ENCODE results near the gene PBOV1. TPM values are rescaled to one million over a fixed set of nuclear protein-coding genes. Genes with fewer than 3 reads are reported as not detected.

PBOV1 gene
- total and polyA plus RNA-seq, 2 experiments from 2014 or later = not detected

GRCh38 chr6:138250513-138251247 is 32.4 kb upstream of the PBOV1 start:
- 65% methylated on average over 16 of the region's 16 CpGs for WGBS (ENCODE audit: low lambda C conversion rate, missing lambda C conversion rate)
- TF ChIP-seq EZH2 (IDR thresholded peaks at IDR 0.05; ENCODE audit: borderline replicate concordance) (no peak), EZH2phosphoT487 (IDR thresholded peaks at IDR 0.05; ENCODE audit: low read depth, severe bottlenecking, unreplicated experiment) (no peak)
- TF ChIP-seq, protein P1, sequence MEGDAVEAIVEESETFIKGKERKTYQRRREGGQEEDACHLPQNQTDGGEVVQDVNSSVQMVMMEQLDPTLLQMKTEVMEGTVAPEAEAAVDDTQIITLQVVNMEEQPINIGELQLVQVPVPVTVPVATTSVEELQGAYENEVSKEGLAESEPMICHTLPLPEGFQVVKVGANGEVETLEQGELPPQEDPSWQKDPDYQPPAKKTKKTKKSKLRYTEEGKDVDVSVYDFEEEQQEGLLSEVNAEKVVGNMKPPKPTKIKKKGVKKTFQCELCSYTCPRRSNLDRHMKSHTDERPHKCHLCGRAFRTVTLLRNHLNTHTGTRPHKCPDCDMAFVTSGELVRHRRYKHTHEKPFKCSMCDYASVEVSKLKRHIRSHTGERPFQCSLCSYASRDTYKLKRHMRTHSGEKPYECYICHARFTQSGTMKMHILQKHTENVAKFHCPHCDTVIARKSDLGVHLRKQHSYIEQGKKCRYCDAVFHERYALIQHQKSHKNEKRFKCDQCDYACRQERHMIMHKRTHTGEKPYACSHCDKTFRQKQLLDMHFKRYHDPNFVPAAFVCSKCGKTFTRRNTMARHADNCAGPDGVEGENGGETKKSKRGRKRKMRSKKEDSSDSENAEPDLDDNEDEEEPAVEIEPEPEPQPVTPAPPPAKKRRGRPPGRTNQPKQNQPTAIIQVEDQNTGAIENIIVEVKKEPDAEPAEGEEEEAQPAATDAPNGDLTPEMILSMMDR (IDR thresholded peaks at IDR 0.05; ENCODE audit: poor library complexity) = no peak
- H3K27me3 ChIP-seq = no peaks in the 10 kb centered on the region
- H3K4me3 ChIP-seq = no peak overlapping the region
- peak; percentile 71 for DNase-seq (ENCODE audit: low spot score)
- peak overlapping the region; percentile 82 for H3K27ac ChIP-seq
- H3K36me3 ChIP-seq (replicated peaks; ENCODE audit: insufficient read depth, low read depth) = no peaks in the 10 kb centered on the region
- no peaks in the 10 kb centered on the region for H3K9me2 ChIP-seq (replicated peaks; ENCODE audit: insufficient read depth)
- H3K9me3 ChIP-seq (ENCODE audit: low read depth) = no peaks in the 10 kb centered on the region
- H2AFZ ChIP-seq = no peak overlapping the region
- peaks cover 4% of the 10 kb centered on the region for H3K4me1 ChIP-seq (ENCODE audit: insufficient read depth)
- H3K4me2 ChIP-seq = peak overlapping the region; percentile 3
- no peaks in the 10 kb centered on the region for H4K20me1 ChIP-seq (ENCODE audit: insufficient read depth, poor library complexity, severe bottlenecking)
- no peaks in the 10 kb centered on the region for H3K79me2 ChIP-seq

DNA sequence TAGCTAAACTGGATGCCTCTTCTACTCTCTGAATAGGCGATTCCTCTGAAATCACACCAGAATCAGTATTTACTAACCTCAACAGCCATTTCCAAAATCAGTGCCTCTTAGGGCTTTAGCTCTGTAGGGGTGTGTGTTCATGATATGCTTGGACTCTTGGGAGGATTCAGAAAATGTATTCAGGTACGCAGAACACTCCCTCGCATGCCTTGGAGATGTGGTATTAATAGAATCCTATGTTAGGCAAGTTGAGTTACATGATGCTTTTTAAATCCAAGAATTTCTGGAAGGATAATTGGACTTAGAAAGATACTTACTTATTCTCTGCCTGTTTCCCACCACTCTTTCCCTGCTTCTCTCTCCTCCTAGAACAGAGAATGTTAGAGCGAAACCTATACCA is 31.8 kb upstream of the PBOV1 start:
- TF ChIP-seq, protein P1 (IDR thresholded peaks at IDR 0.05; ENCODE audit: poor library complexity) = no peak
- TF ChIP-seq EZH2 (IDR thresholded peaks at IDR 0.05; ENCODE audit: borderline replicate concordance) = no peak
- TF ChIP-seq EZH2phosphoT487 (IDR thresholded peaks at IDR 0.05; ENCODE audit: low read depth, severe bottlenecking, unreplicated experiment) = no peak
- Histone ChIP-seq H3K27ac (peak overlapping the region; percentile 82), H3K4me2 (no peak overlapping the region), H3K4me1 (ENCODE audit: insufficient read depth) (peaks cover 4% of the 10 kb centered on the region), H3K9me2 (replicated peaks; ENCODE audit: insufficient read depth) (no peaks in the 10 kb centered on the region), H3K27me3 (no peaks in the 10 kb centered on the region), H3K9me3 (ENCODE audit: low read depth) (no peaks in the 10 kb centered on the region), H3K79me2 (no peaks in the 10 kb centered on the region), H3K36me3 (replicated peaks; ENCODE audit: insufficient read depth, low read depth) (no peaks in the 10 kb centered on the region), H3K4me3 (no peak overlapping the region), H2AFZ (no peak overlapping the region), H4K20me1 (ENCODE audit: insufficient read depth, poor library complexity, severe bottlenecking) (no peaks in the 10 kb centered on the region)
- no peak for DNase-seq (ENCODE audit: low spot score)
- WGBS (ENCODE audit: low lambda C conversion rate, missing lambda C conversion rate) = 92% methylated on average over 4 of the region's 4 CpGs

- Histone ChIP-seq H3K9me3 (ENCODE audit: low read depth) (no peaks in the 10 kb centered on the region), H4K20me1 (ENCODE audit: insufficient read depth, poor library complexity, severe bottlenecking) (no peaks in the 10 kb centered on the region), H3K4me3 (no peak overlapping the region), H3K9me2 (replicated peaks; ENCODE audit: insufficient read depth) (no peaks in the 10 kb centered on the region), H3K27ac (no peak overlapping the region), H3K4me2 (no peak overlapping the region), H3K79me2 (no peaks in the 10 kb centered on the region), H3K27me3 (no peaks in the 10 kb centered on the region), H3K36me3 (replicated peaks; ENCODE audit: insufficient read depth, low read depth) (no peaks in the 10 kb centered on the region), H2AFZ (no peak overlapping the region), H3K4me1 (ENCODE audit: insufficient read depth) (peaks cover 4% of the 10 kb centered on the region)
- TF ChIP-seq EZH2 (IDR thresholded peaks at IDR 0.05; ENCODE audit: borderline replicate concordance) (no peak), EZH2phosphoT487 (IDR thresholded peaks at IDR 0.05; ENCODE audit: low read depth, severe bottlenecking, unreplicated experiment) (no peak)
- TF ChIP-seq, protein P1 (IDR thresholded peaks at IDR 0.05; ENCODE audit: poor library complexity) = no peak
- no peak for DNase-seq (ENCODE audit: low spot score)
- WGBS (ENCODE audit: low lambda C conversion rate, missing lambda C conversion rate) = 77% methylated on average over 1 of the region's 1 CpG
Observed at GRCh38 chr6:138248878-138249277, 30.6 kb upstream of the PBOV1 start.
